Measurements from ENCODE around the gene RBM42. TPM values are rescaled to one million over a fixed set of nuclear protein-coding genes. Genes with fewer than 3 reads are reported as not detected.
"Not testable (repeated sequence)": the region's sequence is repeated elsewhere in the genome, so short reads cannot be mapped to it uniquely, and the experiment has no call there.

Gene RBM42
- total RNA-seq, 1 experiment from 2014 or later: 110 TPM

DNA sequence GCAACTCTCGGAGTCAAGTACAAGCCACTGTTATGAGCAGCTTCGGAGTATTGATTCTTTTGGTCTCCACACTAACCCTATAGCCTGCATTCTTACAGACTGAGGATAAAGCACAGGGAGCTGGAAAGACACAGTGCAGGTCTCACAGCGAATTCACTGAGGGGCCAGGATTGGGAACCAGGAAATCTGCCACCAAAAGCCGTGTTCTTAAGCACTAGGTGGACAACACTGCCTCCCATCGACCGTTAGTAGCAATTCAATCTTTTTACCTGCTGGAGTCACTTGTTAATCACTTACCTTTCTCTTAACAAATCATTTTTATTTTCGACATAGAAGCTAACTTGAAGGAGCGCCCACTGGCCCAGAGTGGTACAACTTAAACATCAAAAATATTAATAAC lies 36.6 kb upstream of the RBM42 start:
- H3K27ac ChIP-seq: no peak overlapping the region
- no TSS peak for BruUV-seq (replicated peaks)
- no peaks in the 10 kb centered on the region for H3K36me3 ChIP-seq (ENCODE audit: low read depth)
- H3K4me2 ChIP-seq: no peak overlapping the region
- H4K20me1 ChIP-seq (ENCODE audit: insufficient read depth): no peaks in the 10 kb centered on the region
- no peak overlapping the region for H2AFZ ChIP-seq
- no peaks in the 10 kb centered on the region for H3K79me2 ChIP-seq (ENCODE audit: low read depth)
- peaks cover 9% of the 10 kb centered on the region; the same call in 1 of the 2 replicates for H3K27me3 ChIP-seq (ENCODE audit: insufficient read depth, low read depth)
- POLR2A ChIA-PET (ENCODE audit: unreplicated experiment): no interaction called here
- TF ChIP-seq EZH2 (IDR thresholded peaks at IDR 0.05; ENCODE audit: low read depth): no peak
- TF ChIP-seq, protein P1, sequence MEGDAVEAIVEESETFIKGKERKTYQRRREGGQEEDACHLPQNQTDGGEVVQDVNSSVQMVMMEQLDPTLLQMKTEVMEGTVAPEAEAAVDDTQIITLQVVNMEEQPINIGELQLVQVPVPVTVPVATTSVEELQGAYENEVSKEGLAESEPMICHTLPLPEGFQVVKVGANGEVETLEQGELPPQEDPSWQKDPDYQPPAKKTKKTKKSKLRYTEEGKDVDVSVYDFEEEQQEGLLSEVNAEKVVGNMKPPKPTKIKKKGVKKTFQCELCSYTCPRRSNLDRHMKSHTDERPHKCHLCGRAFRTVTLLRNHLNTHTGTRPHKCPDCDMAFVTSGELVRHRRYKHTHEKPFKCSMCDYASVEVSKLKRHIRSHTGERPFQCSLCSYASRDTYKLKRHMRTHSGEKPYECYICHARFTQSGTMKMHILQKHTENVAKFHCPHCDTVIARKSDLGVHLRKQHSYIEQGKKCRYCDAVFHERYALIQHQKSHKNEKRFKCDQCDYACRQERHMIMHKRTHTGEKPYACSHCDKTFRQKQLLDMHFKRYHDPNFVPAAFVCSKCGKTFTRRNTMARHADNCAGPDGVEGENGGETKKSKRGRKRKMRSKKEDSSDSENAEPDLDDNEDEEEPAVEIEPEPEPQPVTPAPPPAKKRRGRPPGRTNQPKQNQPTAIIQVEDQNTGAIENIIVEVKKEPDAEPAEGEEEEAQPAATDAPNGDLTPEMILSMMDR (conservative IDR thresholded peaks at IDR 0.05): peak; percentile 52
- no peak overlapping the region for H3K4me3 ChIP-seq
- intact Hi-C loops (cut with micrococcal nuclease; ENCODE audit: unreplicated experiment): no loop called here
- H3K9me3 ChIP-seq (ENCODE audit: insufficient read depth, low read depth): no peaks in the 10 kb centered on the region
- no peaks in the 10 kb centered on the region for H3F3A ChIP-seq (ENCODE audit: insufficient read depth, low read depth)
- DNase-seq: no peak
- CTCF ChIA-PET: no interaction called here
- H3K4me1 ChIP-seq (replicated peaks; ENCODE audit: insufficient read depth): no peaks in the 10 kb centered on the region
- no peaks in the 10 kb centered on the region for H3K9me2 ChIP-seq (ENCODE audit: insufficient read depth)

DNA sequence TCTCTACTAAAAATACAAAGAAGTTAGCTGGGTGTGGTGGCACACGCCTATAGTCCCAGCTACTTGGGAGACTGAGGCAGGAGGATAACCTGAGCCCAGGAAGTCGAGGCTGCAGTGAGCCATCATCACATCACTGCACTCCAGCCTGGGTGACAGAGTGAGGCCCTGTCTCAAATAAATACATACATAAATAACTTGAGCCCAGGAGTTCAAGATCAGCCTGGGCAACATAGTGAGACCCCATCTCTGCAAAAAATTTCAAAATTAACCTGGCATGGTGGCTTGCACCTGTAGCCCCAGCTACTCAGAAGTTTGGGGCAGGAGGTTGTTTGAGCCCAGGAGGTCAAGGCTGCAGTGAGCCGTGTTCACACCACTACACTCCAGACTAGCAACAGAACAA lies 33.8 kb upstream of the RBM42 start:
- H2AFZ ChIP-seq; H3K27me3 ChIP-seq (ENCODE audit: insufficient read depth, low read depth); H3K9me2 ChIP-seq (ENCODE audit: insufficient read depth); BruUV-seq (replicated peaks); H3K36me3 ChIP-seq (ENCODE audit: low read depth); H3K79me2 ChIP-seq (ENCODE audit: low read depth); POLR2A ChIA-PET (ENCODE audit: unreplicated experiment); H3K4me3 ChIP-seq; DNase-seq; intact Hi-C loops (cut with micrococcal nuclease; ENCODE audit: unreplicated experiment); CTCF ChIA-PET; H4K20me1 ChIP-seq (ENCODE audit: insufficient read depth); H3K9me3 ChIP-seq (ENCODE audit: insufficient read depth, low read depth); H3K27ac ChIP-seq; H3K4me2 ChIP-seq: not testable (repeated sequence)
- Histone ChIP-seq H3F3A (ENCODE audit: insufficient read depth, low read depth) (peaks cover 21% of the 10 kb centered on the region), H3K4me1 (replicated peaks; ENCODE audit: insufficient read depth) (peaks cover 12% of the 10 kb centered on the region; the same call in 1 of the 2 replicates)

GRCh38 chr19:35595928-35596327 lies 32.9 kb upstream of the RBM42 start:
- Histone ChIP-seq H3F3A (ENCODE audit: insufficient read depth, low read depth) (peaks cover 21% of the 10 kb centered on the region), H4K20me1 (ENCODE audit: insufficient read depth) (no peaks in the 10 kb centered on the region), H3K27ac (no peak overlapping the region), H2AFZ (no peak overlapping the region), H3K9me3 (ENCODE audit: insufficient read depth, low read depth) (no peaks in the 10 kb centered on the region), H3K9me2 (ENCODE audit: insufficient read depth) (no peaks in the 10 kb centered on the region), H3K36me3 (ENCODE audit: low read depth) (no peaks in the 10 kb centered on the region), H3K4me2 (no peak overlapping the region), H3K27me3 (ENCODE audit: insufficient read depth, low read depth) (no peaks in the 10 kb centered on the region), H3K79me2 (ENCODE audit: low read depth) (no peaks in the 10 kb centered on the region), H3K4me1 (replicated peaks; ENCODE audit: insufficient read depth) (peaks cover 12% of the 10 kb centered on the region; the same call in 1 of the 2 replicates), H3K4me3 (no peak overlapping the region)
- no TSS peak for BruUV-seq (replicated peaks)
- TF ChIP-seq, protein P1 (conservative IDR thresholded peaks at IDR 0.05): no peak
- TF ChIP-seq EZH2 (IDR thresholded peaks at IDR 0.05; ENCODE audit: low read depth): no peak
- ChIA-PET CTCF (no interaction called here), POLR2A (ENCODE audit: unreplicated experiment) (interaction anchor here (0.7 kb wide), 1 partner anchor 316 kb away, joined by 14 read pairs; no protein-coding TSS in a partner anchor)
- intact Hi-C loops (cut with micrococcal nuclease; ENCODE audit: unreplicated experiment): no loop called here
- DNase-seq: no peak

DNA sequence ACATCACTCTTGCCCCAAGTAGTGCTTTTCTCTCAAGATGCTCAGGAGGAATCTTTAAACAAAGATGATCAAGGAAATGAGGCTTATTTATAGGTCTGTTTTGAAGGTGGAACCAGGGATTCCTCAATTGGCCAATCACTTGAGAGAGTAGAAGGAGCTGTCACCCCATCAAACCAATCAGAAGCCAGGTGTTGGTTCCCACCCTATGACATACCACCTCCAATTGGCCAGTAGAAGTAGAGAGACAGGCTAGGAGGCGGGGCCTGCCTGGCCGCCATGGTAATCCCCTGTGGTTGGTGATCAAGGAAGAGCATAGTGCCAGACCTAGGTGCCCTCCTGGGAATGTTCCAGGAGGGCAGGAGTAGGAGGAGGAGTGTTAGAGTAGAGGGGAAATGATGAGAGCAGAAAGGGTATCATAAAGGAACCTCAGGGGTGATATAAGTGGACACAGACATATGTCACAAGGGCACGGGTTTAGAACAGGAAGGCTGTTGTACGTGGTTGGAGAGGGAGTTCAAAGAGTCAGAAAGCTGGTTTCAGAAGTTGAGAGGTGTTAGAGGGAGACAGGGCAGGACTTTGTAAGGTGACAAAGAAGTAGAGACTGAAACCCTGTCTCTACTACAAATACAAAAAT lies 32.4 kb upstream of the RBM42 start:
- Histone ChIP-seq H4K20me1 (ENCODE audit: insufficient read depth) (no peaks in the 10 kb centered on the region), H3K9me3 (ENCODE audit: insufficient read depth, low read depth) (no peaks in the 10 kb centered on the region), H3K4me3 (no peak overlapping the region), H3K4me1 (replicated peaks; ENCODE audit: insufficient read depth) (peaks cover 12% of the 10 kb centered on the region; the same call in 1 of the 2 replicates), H3K27me3 (ENCODE audit: insufficient read depth, low read depth) (no peaks in the 10 kb centered on the region), H3F3A (ENCODE audit: insufficient read depth, low read depth) (peaks cover 21% of the 10 kb centered on the region), H3K79me2 (ENCODE audit: low read depth) (no peaks in the 10 kb centered on the region), H3K4me2 (no peak overlapping the region), H3K9me2 (ENCODE audit: insufficient read depth) (no peaks in the 10 kb centered on the region), H3K36me3 (ENCODE audit: low read depth) (no peaks in the 10 kb centered on the region), H3K27ac (no peak overlapping the region), H2AFZ (no peak overlapping the region)
- intact Hi-C loops (cut with micrococcal nuclease; ENCODE audit: unreplicated experiment): no loop called here
- TF ChIP-seq, protein P1 (conservative IDR thresholded peaks at IDR 0.05): no peak
- no peak for TF ChIP-seq EZH2 (IDR thresholded peaks at IDR 0.05; ENCODE audit: low read depth)
- DNase-seq: no peak
- no TSS peak for BruUV-seq (replicated peaks)
- ChIA-PET CTCF (no interaction called here), POLR2A (ENCODE audit: unreplicated experiment) (no interaction called here)
